ENCODE measurements around the gene TRPM5.
A peak's percentile ranks its signal among the peaks of the same experiment; 100 is the strongest.

Gene TRPM5

DNA sequence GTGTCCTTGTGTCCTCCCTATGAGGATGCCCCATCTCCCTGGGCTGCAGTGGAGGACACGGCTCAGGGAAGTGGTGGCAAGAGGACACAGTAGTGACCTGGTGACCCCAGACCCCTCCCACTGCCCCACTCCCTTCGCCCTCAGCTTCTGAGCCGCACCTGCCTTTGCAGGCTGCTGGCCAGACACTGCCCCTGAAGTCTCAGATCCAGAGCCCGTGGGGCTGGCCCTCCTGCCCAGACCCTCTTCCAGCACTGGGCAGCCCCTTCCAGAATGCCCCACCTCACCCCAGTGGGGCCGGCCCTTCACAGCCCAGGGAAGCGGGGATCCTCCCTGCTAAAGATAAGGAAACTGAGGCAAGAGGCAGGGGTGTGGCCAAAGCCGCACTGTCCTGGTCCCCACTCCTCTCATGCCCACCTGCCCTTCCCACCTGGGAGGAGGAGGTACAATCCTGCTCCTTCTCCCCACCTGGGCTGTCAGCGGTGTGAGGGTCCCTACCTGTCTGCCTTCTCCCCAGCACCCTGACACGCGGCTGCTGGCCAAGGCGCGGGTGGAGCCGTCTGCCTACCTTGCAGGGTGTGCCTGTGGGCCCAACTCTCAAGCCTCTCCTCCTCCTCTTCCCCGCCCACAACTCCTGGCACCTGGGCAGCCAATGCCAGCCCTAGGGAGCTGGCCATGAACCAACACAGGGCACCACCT lies 17.3 kb downstream of the TRPM5 start:
- H3K4me3 ChIP-seq (ENCODE audit: low read length) = no peak overlapping the region
- no peak overlapping the region for H3K27ac ChIP-seq (ENCODE audit: low read length)
- H3K9me3 ChIP-seq (ENCODE audit: control insufficient read depth, insufficient read depth, low read length) = no peaks in the 10 kb centered on the region
- no peaks in the 10 kb centered on the region for H3K4me1 ChIP-seq (ENCODE audit: control insufficient read depth, insufficient read depth, low read length)
- H3K36me3 ChIP-seq (ENCODE audit: control insufficient read depth, insufficient read depth, low read length) = no peaks in the 10 kb centered on the region
- no peak for DNase-seq (ENCODE audit: low read depth, low spot score)
- no CpG with 5 or more reads among the region's 14 CpGs for WGBS (ENCODE audit: insufficient coverage, insufficient read length)
- no peaks in the 10 kb centered on the region for H3K27me3 ChIP-seq (ENCODE audit: control insufficient read depth, insufficient read depth, low read length)

GRCh38 chr11:2426221-2426620 lies 18.1 kb downstream of the TRPM5 start:
- Histone ChIP-seq H3K36me3 (ENCODE audit: control insufficient read depth, insufficient read depth, low read length) (no peaks in the 10 kb centered on the region), H3K27ac (ENCODE audit: low read length) (no peak overlapping the region), H3K27me3 (ENCODE audit: control insufficient read depth, insufficient read depth, low read length) (no peaks in the 10 kb centered on the region), H3K4me3 (ENCODE audit: low read length) (no peak overlapping the region), H3K4me1 (ENCODE audit: control insufficient read depth, insufficient read depth, low read length) (no peaks in the 10 kb centered on the region), H3K9me3 (ENCODE audit: control insufficient read depth, insufficient read depth, low read length) (no peaks in the 10 kb centered on the region)
- no CpG with 5 or more reads among the region's 13 CpGs for WGBS (ENCODE audit: insufficient coverage, insufficient read length)
- no peak for DNase-seq (ENCODE audit: low read depth, low spot score)

- Histone ChIP-seq H3K4me1 (ENCODE audit: control insufficient read depth, insufficient read depth, low read length) (0 out of 2 replicates have a peak, but pooled peaks cover 1% of the 10 kb centered on the region), H3K9me3 (ENCODE audit: control insufficient read depth, insufficient read depth, low read length) (no peaks in the 10 kb centered on the region), H3K4me3 (ENCODE audit: low read length) (no peak overlapping the region), H3K27me3 (ENCODE audit: control insufficient read depth, insufficient read depth, low read length) (no peaks in the 10 kb centered on the region), H3K36me3 (ENCODE audit: control insufficient read depth, insufficient read depth, low read length) (no peaks in the 10 kb centered on the region), H3K27ac (ENCODE audit: low read length) (no peak overlapping the region)
- no CpG with 5 or more reads among the region's 8 CpGs for WGBS (ENCODE audit: insufficient coverage, insufficient read length)
- DNase-seq (ENCODE audit: low read depth, low spot score) = no peak
These were observed 18.8 kb downstream of the TRPM5 start for GRCh38 chr11:2425506-2425905.

- H3K27me3 ChIP-seq (ENCODE audit: control insufficient read depth, insufficient read depth, low read length) = no peaks in the 10 kb centered on the region
- no peak overlapping the region for H3K4me3 ChIP-seq (ENCODE audit: low read length)
- no peak overlapping the region for H3K27ac ChIP-seq (ENCODE audit: low read length)
- H3K9me3 ChIP-seq (ENCODE audit: control insufficient read depth, insufficient read depth, low read length) = no peaks in the 10 kb centered on the region
- WGBS (ENCODE audit: insufficient coverage, insufficient read length) = no CpG with 5 or more reads among the region's 28 CpGs
- H3K4me1 ChIP-seq (ENCODE audit: control insufficient read depth, insufficient read depth, low read length) = 0 out of 2 replicates have a peak, but pooled peaks cover 1% of the 10 kb centered on the region
- H3K36me3 ChIP-seq (ENCODE audit: control insufficient read depth, insufficient read depth, low read length) = no peaks in the 10 kb centered on the region
- no peak for DNase-seq (ENCODE audit: low read depth, low spot score)
These were observed 19.4 kb downstream of the TRPM5 start for GRCh38 chr11:2424811-2425495.

DNA sequence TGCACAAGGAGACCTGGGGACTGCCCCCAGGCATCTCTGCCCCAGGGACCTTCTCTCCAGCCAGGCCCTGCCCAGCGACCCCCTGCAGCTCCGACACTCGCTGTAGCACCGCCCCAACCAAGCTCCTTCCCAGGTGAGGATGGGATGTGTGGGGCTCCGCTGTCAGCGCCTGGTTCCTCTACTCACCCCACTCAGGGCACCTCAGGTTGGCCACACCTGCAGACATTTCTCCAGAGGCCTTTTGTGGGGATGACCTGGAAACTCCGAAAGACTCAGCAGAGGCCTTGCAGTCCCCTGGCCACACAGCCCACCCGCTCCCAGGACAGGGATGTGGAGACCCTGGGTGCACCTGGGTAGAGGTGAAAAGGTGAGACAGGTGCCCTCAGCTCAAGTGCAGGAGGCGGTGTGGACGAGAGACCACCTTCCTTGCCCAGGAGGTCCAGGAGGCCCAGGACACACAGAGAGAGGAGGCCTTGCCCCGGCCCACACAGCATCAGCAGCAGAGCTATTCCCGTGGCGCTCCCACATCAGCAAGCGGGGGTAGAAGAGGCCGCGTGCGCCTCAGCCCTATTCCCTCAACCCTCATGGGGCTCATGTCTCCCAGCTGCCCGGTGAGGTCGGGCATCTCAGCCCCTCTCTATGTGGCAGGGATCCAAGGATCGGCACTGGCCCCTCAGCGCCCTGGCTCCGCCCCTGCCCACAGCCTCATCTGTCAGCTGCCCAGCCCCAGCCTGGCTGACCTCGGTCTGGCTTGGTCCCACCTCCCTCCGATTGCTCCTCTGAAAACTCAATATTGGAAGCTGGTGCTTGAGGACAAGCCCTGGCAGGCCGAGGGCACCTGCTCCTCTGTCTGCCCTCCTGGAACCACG lies 20.9 kb downstream of the TRPM5 start:
- H3K36me3 ChIP-seq (ENCODE audit: control insufficient read depth, insufficient read depth, low read length) = no peaks in the 10 kb centered on the region
- H3K4me1 ChIP-seq (ENCODE audit: control insufficient read depth, insufficient read depth, low read length) = 0 out of 2 replicates have a peak, but pooled peaks cover 1% of the 10 kb centered on the region
- no peak for DNase-seq (ENCODE audit: low read depth, low spot score)
- no CpG with 5 or more reads among the region's 26 CpGs for WGBS (ENCODE audit: insufficient coverage, insufficient read length)
- no peak overlapping the region for H3K27ac ChIP-seq (ENCODE audit: low read length)
- H3K4me3 ChIP-seq (ENCODE audit: low read length) = no peak overlapping the region
- H3K27me3 ChIP-seq (ENCODE audit: control insufficient read depth, insufficient read depth, low read length) = no peaks in the 10 kb centered on the region
- no peaks in the 10 kb centered on the region for H3K9me3 ChIP-seq (ENCODE audit: control insufficient read depth, insufficient read depth, low read length)

GRCh38 chr11:2422461-2423156 lies 21.7 kb downstream of the TRPM5 start:
- DNase-seq (ENCODE audit: low read depth, low spot score) = no peak
- Histone ChIP-seq H3K36me3 (ENCODE audit: control insufficient read depth, insufficient read depth, low read length) (no peaks in the 10 kb centered on the region), H3K27ac (ENCODE audit: low read length) (no peak overlapping the region), H3K9me3 (ENCODE audit: control insufficient read depth, insufficient read depth, low read length) (no peaks in the 10 kb centered on the region), H3K4me3 (ENCODE audit: low read length) (no peak overlapping the region), H3K27me3 (ENCODE audit: control insufficient read depth, insufficient read depth, low read length) (no peaks in the 10 kb centered on the region), H3K4me1 (ENCODE audit: control insufficient read depth, insufficient read depth, low read length) (0 out of 2 replicates have a peak, but pooled peaks cover 1% of the 10 kb centered on the region)
- no CpG with 5 or more reads among the region's 14 CpGs for WGBS (ENCODE audit: insufficient coverage, insufficient read length)

DNA sequence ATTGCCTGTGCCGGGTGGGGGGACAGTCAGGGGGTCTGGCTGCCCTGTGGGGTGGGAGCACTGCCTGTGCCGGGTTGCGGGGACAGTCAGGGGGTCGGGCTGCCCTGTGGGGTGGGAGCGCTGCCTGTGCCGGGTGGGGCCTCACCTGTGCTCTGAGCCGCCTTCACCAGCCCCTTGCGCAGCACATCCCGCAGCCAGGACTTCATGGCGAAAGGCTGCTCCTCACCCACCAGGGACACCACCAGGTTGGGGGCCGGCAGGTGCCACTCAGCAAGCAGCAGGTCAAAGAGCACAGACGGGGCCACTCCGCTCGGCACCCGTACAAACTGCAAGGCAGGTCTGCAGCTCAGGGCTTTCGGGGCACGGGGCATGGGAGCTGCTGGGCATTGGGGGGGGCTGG lies 22.3 kb downstream of the TRPM5 start:
- H3K36me3 ChIP-seq (ENCODE audit: control insufficient read depth, insufficient read depth, low read length) = no peaks in the 10 kb centered on the region
- H3K27ac ChIP-seq (ENCODE audit: low read length) = no peak overlapping the region
- no CpG with 5 or more reads among the region's 17 CpGs for WGBS (ENCODE audit: insufficient coverage, insufficient read length)
- 0 out of 2 replicates have a peak, but pooled peaks cover 1% of the 10 kb centered on the region for H3K4me1 ChIP-seq (ENCODE audit: control insufficient read depth, insufficient read depth, low read length)
- no peaks in the 10 kb centered on the region for H3K27me3 ChIP-seq (ENCODE audit: control insufficient read depth, insufficient read depth, low read length)
- no peak overlapping the region for H3K4me3 ChIP-seq (ENCODE audit: low read length)
- no peaks in the 10 kb centered on the region for H3K9me3 ChIP-seq (ENCODE audit: control insufficient read depth, insufficient read depth, low read length)
- DNase-seq (ENCODE audit: low read depth, low spot score) = no peak

- Histone ChIP-seq H3K27me3 (ENCODE audit: control insufficient read depth, insufficient read depth, low read length) (no peaks in the 10 kb centered on the region), H3K9me3 (ENCODE audit: control insufficient read depth, insufficient read depth, low read length) (no peaks in the 10 kb centered on the region), H3K4me3 (ENCODE audit: low read length) (no peak overlapping the region), H3K27ac (ENCODE audit: low read length) (no peak overlapping the region), H3K36me3 (ENCODE audit: control insufficient read depth, insufficient read depth, low read length) (no peaks in the 10 kb centered on the region), H3K4me1 (ENCODE audit: control insufficient read depth, insufficient read depth, low read length) (0 out of 2 replicates have a peak, but pooled peaks cover 1% of the 10 kb centered on the region)
- no CpG with 5 or more reads among the region's 19 CpGs for WGBS (ENCODE audit: insufficient coverage, insufficient read length)
- no peak for DNase-seq (ENCODE audit: low read depth, low spot score)
These were observed 22.9 kb downstream of the TRPM5 start for GRCh38 chr11:2421226-2421994.

GRCh38 chr11:2420502-2421225 lies 23.6 kb downstream of the TRPM5 start:
- no CpG with 5 or more reads among the region's 44 CpGs for WGBS (ENCODE audit: insufficient coverage, insufficient read length)
- H3K27ac ChIP-seq (ENCODE audit: low read length) = no peak overlapping the region
- DNase-seq (ENCODE audit: low read depth, low spot score) = peak; percentile 68

More at GRCh38 chr11:2420502-2421225, 23.6 kb downstream of the TRPM5 start:
- H3K36me3 ChIP-seq (ENCODE audit: control insufficient read depth, insufficient read depth, low read length) = no peaks in the 10 kb centered on the region
- H3K4me1 ChIP-seq (ENCODE audit: control insufficient read depth, insufficient read depth, low read length) = 0 out of 2 replicates have a peak, but pooled peaks cover 1% of the 10 kb centered on the region
- no peaks in the 10 kb centered on the region for H3K9me3 ChIP-seq (ENCODE audit: control insufficient read depth, insufficient read depth, low read length)
- H3K27me3 ChIP-seq (ENCODE audit: control insufficient read depth, insufficient read depth, low read length) = no peaks in the 10 kb centered on the region
- H3K4me3 ChIP-seq (ENCODE audit: low read length) = no peak overlapping the region
